Gastrocnemius medialis (tissue), 4 donors: ENCODE data around the gene GAD2. TPM values are rescaled to one million over a fixed set of nuclear protein-coding genes. Genes with fewer than 3 reads are reported as not detected.
"Not testable (repeated sequence)": the region's sequence is repeated elsewhere in the genome, so short reads cannot be mapped to it uniquely, and the experiment has no call there.

Experiments
- ATAC-seq, 2 donors: fragments of 150-250 bp; one replicate each; pipeline ENCODE4 v1.9.1; 2016
- DNase-seq, 2 donors: peaks; one replicate each; pipeline ENCODE4 v3.0.0-alpha.2; 2019
- H3K27ac ChIP-seq, 4 donors: fragments of 200-600 bp; sonication (generic); 1 replicate in 1 of 4; 2 replicates in 3 of 4; pipeline ENCODE4 v1.5.1; 2016 to 2018; ENCODE audit warnings: mild to moderate bottlenecking in 2 of 4, moderate library complexity in 1 of 4
- H3K27me3 ChIP-seq, 3 donors: fragments of 200-600 bp; sonication (generic) in 2 of 3; 1 replicate in 1 of 3; 2 replicates in 2 of 3; pipeline versions ENCODE4 v1.5.1 to v1.6.0; 2016 to 2019; ENCODE audit warnings: mild to moderate bottlenecking in 1 of 3, moderate library complexity in 1 of 3
- H3K36me3 ChIP-seq, 2 donors: fragments of 200-600 bp; sonication (generic) in 1 of 2; one replicate each; pipeline ENCODE4 v1.5.1; 2017 to 2018
- H3K4me1 ChIP-seq, 2 donors: fragments of 200-600 bp; sonication (generic) in 1 of 2; one replicate each; pipeline ENCODE4 v1.5.1; 2016 to 2017; ENCODE audit warnings: mild to moderate bottlenecking in 2 of 2
- H3K4me3 ChIP-seq, 4 donors: fragments of 200-600 bp; sonication (generic) in 3 of 4; 1 replicate in 1 of 4; 2 replicates in 3 of 4; pipeline ENCODE4 v1.5.1; 2016 to 2019; ENCODE audit warnings: mild to moderate bottlenecking in 2 of 4
- H3K9me3 ChIP-seq, 3 donors: fragments of 200-600 bp; sonication (generic) in 2 of 3; 1 replicate in 1 of 3; 2 replicates in 2 of 3; pipeline ENCODE4 v1.5.1; 2016 to 2019
- POLR2A ChIP-seq, 2 donors: fragments of 450-650 bp; IDR thresholded peaks; one replicate each; pipeline ENCODE4 v1.6.1; 2017; ENCODE audit warnings: antibody characterized with exemption in 2 of 2, mild to moderate bottlenecking in 2 of 2, moderate library complexity in 2 of 2
- in situ Hi-C, 4 donors: fragments of 200-750 bp; cut with MboI; loops; one replicate each; pipeline versions ENCODE4 v1.15.0 to v1.8.0; 2017; ENCODE audit warnings: low sequenced_read_pairs in 4 of 4
- intact Hi-C: fragments of 100-400 bp; cut with DNase I; formaldehyde crosslinking; loops from one replicate; pipeline ENCODE4 v1.15.1; 2023; ENCODE audit warnings: low total_unique reads
- total RNA-seq, 4 donors: library from RNA; depleted of rRNA; stranded (reverse); fragments of >200 nt; gene quantifications; one replicate each; pipeline versions ENCODE4 v1.1.0 to v1.2.3, GENCODE V29; 2016
- TF ChIP-seq, protein P1 (sequence below), 5 experiments: fragments of 450-650 bp in 3 of 5; fragments of 200-600 bp in 2 of 5; sonication (generic) in 2 of 5; IDR thresholded peaks in 4 of 5; conservative IDR thresholded peaks in 1 of 5; 1 replicate in 4 of 5; 2 replicates in 1 of 5; pipeline ENCODE4 v1.5.1; 2016 to 2019; ENCODE audit warnings: antibody characterized with exemption in 5 of 5, mild to moderate bottlenecking in 3 of 5, moderate library complexity in 3 of 5

Gene GAD2
- total RNA-seq, 4 donors from 2014 or later: not detected

GRCh38 chr10:26335574-26336093, 119.1 kb downstream of the GAD2 start:
- no peaks in the 10 kb centered on the region for H3K4me1 ChIP-seq
- no peaks in the 10 kb centered on the region for H3K36me3 ChIP-seq
- H3K27me3 ChIP-seq: no peaks in the 10 kb centered on the region
- no peak overlapping the region for H3K4me3 ChIP-seq
- TF ChIP-seq POLR2A (IDR thresholded peaks at IDR 0.05): no peak
- TF ChIP-seq, protein P1, sequence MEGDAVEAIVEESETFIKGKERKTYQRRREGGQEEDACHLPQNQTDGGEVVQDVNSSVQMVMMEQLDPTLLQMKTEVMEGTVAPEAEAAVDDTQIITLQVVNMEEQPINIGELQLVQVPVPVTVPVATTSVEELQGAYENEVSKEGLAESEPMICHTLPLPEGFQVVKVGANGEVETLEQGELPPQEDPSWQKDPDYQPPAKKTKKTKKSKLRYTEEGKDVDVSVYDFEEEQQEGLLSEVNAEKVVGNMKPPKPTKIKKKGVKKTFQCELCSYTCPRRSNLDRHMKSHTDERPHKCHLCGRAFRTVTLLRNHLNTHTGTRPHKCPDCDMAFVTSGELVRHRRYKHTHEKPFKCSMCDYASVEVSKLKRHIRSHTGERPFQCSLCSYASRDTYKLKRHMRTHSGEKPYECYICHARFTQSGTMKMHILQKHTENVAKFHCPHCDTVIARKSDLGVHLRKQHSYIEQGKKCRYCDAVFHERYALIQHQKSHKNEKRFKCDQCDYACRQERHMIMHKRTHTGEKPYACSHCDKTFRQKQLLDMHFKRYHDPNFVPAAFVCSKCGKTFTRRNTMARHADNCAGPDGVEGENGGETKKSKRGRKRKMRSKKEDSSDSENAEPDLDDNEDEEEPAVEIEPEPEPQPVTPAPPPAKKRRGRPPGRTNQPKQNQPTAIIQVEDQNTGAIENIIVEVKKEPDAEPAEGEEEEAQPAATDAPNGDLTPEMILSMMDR (IDR thresholded peaks at IDR 0.05 in 4 of 5, conservative IDR thresholded peaks at IDR 0.05 in 1 of 5): no peak
- DNase-seq (no peak), ATAC-seq (no peak)
- H3K9me3 ChIP-seq: peaks cover 0 to 3% (median 0%) of the 10 kb centered on the region in 3 donors
- intact Hi-C loops: loop anchor here (2.0 kb wide), 1 partner anchor 221 kb away; no protein-coding TSS in a partner anchor
- in situ Hi-C loops: loop anchor here in 2 of 4 donors (10.0 to 25.0 kb wide), 2 partner anchors 219 to 552 kb away; no protein-coding TSS in a partner anchor
- H3K27ac ChIP-seq: no peak overlapping the region

GRCh38 chr10:26336979-26337378, 120.4 kb downstream of the GAD2 start:
- Histone ChIP-seq H3K4me3 (no peak overlapping the region), H3K9me3 (peaks cover 0 to 3% (median 0%) of the 10 kb centered on the region in 3 donors), H3K27ac (no peak overlapping the region), H3K4me1 (no peaks in the 10 kb centered on the region), H3K27me3 (no peaks in the 10 kb centered on the region), H3K36me3 (no peaks in the 10 kb centered on the region)
- no peak for TF ChIP-seq POLR2A (IDR thresholded peaks at IDR 0.05)
- TF ChIP-seq, protein P1 (IDR thresholded peaks at IDR 0.05 in 4 of 5, conservative IDR thresholded peaks at IDR 0.05 in 1 of 5): no peak
- DNase-seq (no peak), ATAC-seq (no peak)
- intact Hi-C loops (no loop called here), in situ Hi-C loops (loop anchor here in 2 of 4 donors (10.0 to 25.0 kb wide), 2 partner anchors 218 to 550 kb away; no protein-coding TSS in a partner anchor)

DNA sequence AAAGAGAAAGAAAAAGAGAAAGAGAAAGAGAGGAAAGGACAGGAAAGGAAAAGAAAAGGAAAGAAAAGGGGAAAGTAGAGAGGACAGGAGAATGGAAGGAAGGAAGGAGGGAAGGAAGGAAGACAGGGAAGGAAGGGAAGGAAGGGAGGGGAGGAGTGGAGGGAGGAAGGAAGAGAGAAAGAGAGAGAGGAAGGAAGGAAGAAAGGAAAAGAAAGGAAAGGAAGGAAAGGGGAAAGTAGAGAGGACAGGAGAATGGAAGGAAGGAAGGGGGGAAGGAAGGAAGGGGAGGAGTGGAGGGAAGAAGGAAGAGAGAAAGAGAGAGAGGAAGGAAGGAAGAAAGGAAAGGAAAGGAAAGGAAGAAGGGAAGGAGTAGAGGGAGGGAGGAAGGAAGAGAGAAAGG, 125.1 kb downstream of the GAD2 start:
- no peaks in the 10 kb centered on the region for H3K27me3 ChIP-seq
- in situ Hi-C loops: loop anchor here in 1 of 4 donors (25.0 kb wide), 1 partner anchor 546 kb away; no protein-coding TSS in a partner anchor
- H3K4me1 ChIP-seq: no peaks in the 10 kb centered on the region
- H3K27ac ChIP-seq: no peak overlapping the region
- ATAC-seq: no peak
- TF ChIP-seq, protein P1 (IDR thresholded peaks at IDR 0.05 in 4 of 5, conservative IDR thresholded peaks at IDR 0.05 in 1 of 5): no peak
- TF ChIP-seq POLR2A (IDR thresholded peaks at IDR 0.05): no peak
- H3K4me3 ChIP-seq: no peak overlapping the region
- no peak for DNase-seq
- H3K36me3 ChIP-seq: no peaks in the 10 kb centered on the region
- intact Hi-C loops: no loop called here
- H3K9me3 ChIP-seq: no peaks in the 10 kb centered on the region

DNA sequence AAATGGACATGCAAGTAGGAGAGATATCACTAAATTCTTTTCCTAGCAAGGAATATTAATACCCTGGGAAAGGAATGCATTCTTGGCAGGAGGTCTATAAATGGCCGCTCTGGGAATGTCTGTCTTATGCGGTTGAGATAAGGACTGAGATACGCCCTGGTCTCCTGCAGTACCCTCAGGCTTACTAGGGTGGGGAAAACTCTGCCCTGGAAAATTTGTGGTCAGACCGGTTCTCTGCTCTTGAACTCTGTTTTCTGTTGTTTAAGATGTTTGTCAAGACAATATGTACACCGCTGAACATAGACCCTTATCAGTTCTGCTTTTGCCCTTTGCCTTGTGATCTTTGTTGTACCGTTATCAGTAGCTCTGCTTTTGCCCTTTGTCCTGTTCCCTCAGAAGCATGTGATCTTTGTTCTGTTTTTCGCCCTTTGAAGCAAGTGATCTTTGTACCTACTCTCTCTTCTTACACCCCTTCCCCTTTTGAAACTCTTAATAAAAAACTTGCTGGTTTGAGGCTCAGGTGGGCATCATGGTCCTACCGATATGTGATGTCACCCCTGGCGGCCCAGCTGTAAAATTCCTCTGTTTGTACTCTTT, 132.3 kb downstream of the GAD2 start:
- H3K36me3 ChIP-seq, H3K4me3 ChIP-seq, H3K27ac ChIP-seq, intact Hi-C loops, H3K9me3 ChIP-seq, DNase-seq, ATAC-seq, H3K4me1 ChIP-seq, H3K27me3 ChIP-seq: not testable (repeated sequence)
- in situ Hi-C loops: loop anchor here in 1 of 4 donors (25.0 kb wide), 1 partner anchor 538 kb away; no protein-coding TSS in a partner anchor

Other genes starting within 250 kb of the GAD2 start
- gene APBB1IP, start 221.6 kb downstream of the GAD2 start, total RNA-seq: 1 to 10 TPM in 2 of 4 donors, under 1 TPM in 2; 0.83 to 2.0 (median 1.2) TPM